ENCODE data around the gene MLYCD.

MLYCD gene

GRCh38 chr16:83925957-83926725, 27.2 kb downstream of the MLYCD start:
- DNase-seq (ENCODE audit: low spot score) = no peak

GRCh38 chr16:83926726-83927397, 27.9 kb downstream of the MLYCD start:
- DNase-seq (ENCODE audit: low spot score) = peak; percentile 51

DNA sequence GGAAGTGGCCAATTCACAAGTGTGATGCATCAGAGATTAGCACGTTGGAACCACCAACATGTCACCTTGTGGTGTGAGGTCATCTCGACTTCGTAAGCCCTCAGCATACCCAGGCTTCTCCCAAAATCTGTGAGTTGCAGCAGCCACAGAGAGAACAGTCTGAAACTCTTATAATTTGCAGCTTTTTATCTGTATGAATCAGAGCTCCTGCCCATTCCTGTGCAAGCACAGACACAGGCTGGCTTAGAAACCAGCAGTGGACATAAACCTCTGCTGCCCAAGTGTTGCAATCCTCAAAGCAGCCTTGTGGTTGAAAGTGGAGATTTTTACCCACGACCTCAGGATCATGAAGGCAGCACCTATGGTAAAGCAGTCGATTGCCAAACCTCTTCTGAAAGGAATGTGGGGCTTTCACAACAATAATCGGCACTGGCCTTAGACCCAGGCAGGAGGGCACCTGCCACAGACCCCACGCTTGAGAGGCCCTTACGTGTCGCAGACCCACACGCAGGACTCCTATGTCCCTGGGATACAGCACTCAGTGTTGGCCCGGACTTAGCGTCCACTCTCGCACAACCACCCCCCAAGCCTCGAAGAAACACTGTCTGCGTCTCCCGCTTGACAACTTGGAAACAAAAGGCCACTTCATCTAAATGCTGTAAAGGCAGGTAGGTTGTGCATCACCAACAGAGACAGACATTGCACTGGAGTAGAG, 29.6 kb downstream of the MLYCD start:
- no peak for DNase-seq (ENCODE audit: low spot score)

- no peak for DNase-seq (ENCODE audit: low spot score)
These were observed 31.1 kb downstream of the MLYCD start for GRCh38 chr16:83929811-83930555.

- DNase-seq (ENCODE audit: low spot score) = no peak
These were observed 32.0 kb downstream of the MLYCD start for GRCh38 chr16:83930730-83931500.

DNA sequence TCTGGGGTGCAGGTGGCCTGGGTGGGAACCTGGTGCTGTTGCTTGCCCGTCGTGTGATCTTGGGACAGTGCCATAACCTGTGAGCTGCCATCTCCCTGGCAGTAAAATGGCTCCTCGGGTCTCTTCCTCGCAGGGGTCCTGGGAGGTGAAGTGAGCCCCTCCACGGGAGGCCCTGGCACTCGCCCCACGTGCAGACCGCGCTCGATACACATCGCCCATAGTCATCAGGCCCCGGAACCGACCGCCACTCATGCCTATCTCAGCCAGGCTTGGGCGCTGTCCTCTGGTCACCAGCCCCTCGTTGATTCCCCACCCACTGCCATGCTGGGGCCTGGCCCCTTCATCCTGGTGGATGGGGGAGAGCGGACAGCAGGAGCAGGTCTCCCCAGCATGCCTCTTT, 32.6 kb downstream of the MLYCD start:
- DNase-seq (ENCODE audit: low spot score) = no peak

DNA sequence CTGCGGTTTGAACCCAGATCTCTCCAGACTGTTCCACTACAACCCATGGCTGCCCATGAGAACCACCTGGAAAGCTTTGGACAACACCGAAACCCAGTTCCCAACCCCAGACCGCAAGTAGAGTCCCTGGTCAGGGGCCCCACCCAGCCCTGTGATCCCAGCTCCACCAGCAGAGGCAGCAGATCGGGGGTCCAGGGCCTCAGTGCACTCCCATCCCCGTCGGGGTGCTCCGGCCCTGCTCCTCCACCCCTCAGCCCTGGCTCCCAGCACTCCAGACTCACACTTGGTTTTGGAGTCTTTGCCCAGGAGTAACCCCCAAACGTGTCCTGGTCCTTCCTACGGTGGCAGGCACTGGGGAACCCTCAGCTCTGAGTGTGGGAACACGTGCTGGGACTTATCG, 33.4 kb downstream of the MLYCD start:
- no peak for DNase-seq (ENCODE audit: low spot score)

DNA sequence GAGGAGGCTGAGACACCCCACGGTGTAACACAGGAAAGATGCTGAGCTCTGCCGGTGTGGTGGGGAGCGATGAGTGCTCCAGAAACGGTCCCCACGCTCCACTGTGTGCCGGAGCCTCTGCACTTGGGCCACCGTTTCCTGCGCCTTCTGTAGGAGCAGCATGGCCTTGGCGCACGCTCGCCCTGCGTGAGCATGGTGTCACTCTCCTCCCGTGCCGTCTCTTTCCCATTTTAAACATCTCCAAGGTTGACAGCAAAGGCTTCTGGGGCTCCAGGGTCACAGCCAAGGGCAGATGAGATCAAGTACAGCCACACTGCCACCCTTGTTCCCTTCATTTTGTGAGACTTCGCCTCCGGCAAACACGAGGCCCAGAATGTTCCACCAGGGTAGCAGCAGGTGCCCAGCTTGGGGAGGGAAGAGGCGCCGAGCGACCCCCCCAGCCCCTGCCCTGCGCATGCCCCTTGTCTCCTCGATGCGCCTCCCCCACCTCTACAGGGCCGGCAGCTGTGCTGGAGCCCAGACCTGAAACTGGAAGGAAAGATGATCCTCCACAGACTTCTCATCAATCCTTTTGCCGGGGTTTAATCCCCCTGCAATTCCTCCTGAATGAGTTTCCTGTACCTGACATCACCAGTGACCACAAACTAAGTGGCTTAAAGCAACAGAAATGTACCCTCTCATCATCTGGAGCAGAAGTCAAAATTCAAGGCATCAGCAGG, 34.2 kb downstream of the MLYCD start:
- DNase-seq (ENCODE audit: low spot score) = no peak

DNA sequence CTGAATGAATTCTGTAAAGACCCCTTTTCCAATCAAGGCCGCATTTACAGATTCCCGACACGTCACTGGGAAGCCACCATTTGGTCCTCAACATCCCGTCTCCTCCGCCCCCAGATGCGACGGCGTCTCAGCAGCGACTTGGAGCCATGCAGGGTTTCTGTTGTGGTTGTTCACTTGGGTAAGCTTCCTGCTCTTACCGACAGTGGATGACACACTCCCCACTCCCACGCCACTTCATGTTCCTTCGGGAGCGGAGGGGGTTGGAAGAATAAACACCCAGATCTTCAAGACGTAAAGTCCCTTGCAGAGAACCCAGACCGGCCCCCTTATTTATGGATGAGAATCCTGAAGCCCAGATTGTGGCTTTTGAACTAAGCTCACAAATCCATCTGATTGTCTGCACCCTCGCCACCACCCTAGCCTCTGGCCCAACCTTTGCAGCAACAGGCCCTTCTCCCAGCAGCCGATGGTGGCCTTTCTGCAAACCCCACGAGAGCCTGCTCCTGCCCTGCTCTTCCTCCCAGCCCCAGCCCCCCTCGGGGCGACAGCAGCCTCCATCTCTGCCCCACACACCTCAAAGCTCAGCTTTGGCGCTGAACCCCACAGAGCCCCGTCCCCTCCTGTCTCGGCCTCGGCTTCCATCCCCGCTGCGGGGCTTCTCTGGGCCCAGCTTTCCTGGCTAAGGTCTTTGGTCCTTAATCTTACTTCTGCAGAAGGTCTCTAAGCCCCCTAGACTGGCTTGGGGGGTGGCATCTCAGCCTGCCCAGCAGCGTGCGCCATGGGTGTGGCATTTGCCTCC, 35.2 kb downstream of the MLYCD start:
- DNase-seq (ENCODE audit: low spot score) = no peak

GRCh38 chr16:83934684-83934977, 35.7 kb downstream of the MLYCD start:
- DNase-seq (ENCODE audit: low spot score) = no peak

GRCh38 chr16:83935005-83935857, 36.3 kb downstream of the MLYCD start:
- no peak for DNase-seq (ENCODE audit: low spot score)

DNA sequence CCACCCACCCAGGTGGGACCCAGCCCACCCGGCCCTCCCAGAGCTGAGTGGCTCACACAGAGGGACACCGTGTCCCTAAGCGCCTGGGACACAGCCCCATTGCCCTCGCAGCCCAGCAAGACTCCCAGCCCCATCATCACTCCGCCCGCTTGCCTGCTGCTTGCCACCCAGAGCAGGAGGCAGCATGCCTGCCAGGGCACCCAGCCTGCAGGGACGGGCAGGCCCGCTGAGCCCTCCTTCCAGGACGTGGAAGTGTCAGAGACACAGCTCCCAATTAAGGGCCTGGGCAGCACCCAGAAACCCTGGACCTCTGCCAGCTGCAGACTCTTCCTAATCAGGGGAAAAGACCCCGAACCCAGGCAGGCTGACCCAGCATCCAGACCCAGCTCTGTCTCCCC, 36.9 kb downstream of the MLYCD start:
- DNase-seq (ENCODE audit: low spot score) = no peak

GRCh38 chr16:83936581-83937165, 37.8 kb downstream of the MLYCD start:
- DNase-seq (ENCODE audit: low spot score) = no peak

- DNase-seq (ENCODE audit: low spot score) = no peak
These were observed 38.4 kb downstream of the MLYCD start for GRCh38 chr16:83937267-83937666.

- no peak for DNase-seq (ENCODE audit: low spot score)
These were observed 39.3 kb downstream of the MLYCD start for GRCh38 chr16:83937922-83938885.

DNA sequence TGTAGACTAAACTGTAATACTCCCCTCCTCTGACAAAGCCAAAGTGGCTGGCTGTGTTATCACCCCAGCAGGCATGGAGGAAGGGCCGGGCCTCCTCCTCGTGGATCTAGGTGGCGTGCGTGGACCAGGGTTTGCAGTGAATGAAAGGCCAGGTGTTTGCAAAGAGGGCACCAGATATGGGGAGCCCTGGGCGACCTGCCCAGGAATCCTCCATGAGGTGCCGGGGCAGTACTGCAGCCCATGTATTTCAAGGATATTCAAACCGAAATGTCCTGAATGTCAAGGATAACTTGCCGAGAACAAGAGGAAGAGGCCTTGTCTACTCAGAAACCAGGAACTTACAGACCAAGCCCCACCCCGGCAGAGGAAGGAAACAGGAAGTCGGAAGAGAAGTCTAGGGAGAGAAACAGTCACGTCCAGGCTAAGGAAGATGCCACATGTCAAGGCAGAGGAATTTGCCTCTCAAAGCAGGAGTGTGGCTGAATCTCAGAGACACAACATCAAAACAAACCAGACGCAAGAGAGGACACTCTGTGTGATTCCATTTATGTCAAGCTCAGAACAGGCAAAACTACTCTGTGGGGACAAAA, 40.4 kb downstream of the MLYCD start:
- DNase-seq (ENCODE audit: low spot score) = no peak

- no peak for DNase-seq (ENCODE audit: low spot score)
These were observed 41.2 kb downstream of the MLYCD start for GRCh38 chr16:83940119-83940518.

Data from NAMALWA (cell line).